Measurements from ENCODE around the gene AOPEP.

The AOPEP gene

DNA sequence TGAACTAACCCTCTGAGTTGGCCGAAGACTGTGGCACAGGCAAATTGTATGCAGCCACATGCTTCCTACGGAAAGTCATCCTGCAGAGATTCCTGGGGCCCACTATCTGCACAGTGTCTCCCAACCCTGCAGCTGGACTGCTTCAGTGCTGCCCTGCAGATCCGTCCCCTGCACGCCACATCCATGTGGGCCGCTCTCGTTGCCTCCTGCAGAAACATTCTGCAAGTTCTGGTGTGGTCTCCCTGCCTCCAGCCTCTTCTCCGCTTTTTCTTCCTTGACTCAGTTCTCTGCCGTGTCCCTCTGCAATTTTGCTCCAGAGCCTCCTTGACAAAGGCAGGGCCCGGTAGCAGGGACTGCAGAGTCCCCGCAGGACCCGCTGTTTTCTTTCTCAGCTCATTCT, 249.0 kb downstream of the AOPEP start:
- DNase-seq, result no peak

DNA sequence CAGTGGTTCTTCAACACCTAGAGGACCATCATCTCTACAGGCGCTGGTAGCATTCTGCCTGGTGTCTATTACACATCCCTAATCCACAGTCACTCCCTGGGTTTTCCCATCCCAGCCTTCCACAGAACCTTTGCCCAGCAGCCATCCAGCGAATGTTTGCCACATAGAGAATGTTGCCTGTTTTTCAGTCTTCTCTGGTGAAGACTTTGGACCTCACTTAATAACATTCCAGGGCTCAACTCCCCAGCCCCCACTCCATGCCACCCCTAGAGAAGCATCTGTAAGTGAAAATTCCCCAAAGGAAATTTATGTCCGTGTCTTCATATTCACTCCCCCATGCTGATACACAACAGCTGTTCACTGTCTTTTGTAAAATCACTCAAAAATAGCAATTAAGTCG, 249.6 kb downstream of the AOPEP start:
- DNase-seq, result no peak

DNA sequence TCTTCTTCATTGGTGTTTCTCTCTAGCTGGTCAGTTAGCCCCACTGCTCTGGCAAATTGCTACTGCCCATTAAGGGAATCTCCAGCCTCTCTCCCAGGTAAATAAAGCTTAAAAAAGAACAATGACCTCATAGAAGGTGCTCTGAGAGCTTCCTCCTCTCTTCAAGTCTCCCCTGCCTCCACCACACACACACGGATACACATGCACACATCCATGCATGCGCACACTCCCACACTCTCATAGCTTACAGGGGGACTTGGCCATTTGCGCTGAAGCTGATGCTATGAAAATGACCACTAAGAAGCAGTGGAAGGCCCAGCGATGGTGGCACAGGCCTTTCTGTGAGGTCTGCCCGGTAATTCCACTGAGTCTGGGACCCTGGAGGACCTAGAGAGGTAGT, 250.9 kb downstream of the AOPEP start:
- no peak for DNase-seq

DNA sequence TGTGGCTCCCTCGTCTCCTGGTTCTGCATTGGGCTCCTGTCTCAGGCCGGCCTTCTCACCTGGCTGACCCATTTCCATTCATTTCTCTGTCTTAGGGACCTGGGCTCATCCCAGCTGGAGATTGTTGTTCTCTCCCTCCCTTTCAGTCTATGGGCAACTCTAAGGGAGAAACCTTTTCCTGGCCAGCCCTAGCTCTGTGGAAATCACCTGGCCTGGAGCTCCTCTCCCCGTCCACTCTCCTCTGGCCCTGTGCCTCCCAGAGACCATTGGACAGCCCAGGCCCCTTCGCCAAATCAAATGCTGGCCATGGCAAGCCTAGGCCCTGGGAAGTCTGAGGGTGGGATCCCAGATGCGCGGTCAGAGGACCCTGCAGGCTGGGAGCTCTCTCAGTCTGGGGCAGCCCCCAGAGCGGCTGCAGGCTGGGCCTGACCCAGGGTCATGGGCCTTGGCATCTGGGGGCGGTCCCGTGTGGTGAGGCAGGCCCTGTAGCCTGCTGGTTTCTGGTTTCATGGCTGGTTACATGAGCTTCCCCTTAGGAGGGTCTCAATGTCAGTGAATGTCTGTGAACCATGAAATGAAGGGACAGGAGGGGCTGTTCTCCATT, 253.5 kb downstream of the AOPEP start:
- no peak for DNase-seq

DNA sequence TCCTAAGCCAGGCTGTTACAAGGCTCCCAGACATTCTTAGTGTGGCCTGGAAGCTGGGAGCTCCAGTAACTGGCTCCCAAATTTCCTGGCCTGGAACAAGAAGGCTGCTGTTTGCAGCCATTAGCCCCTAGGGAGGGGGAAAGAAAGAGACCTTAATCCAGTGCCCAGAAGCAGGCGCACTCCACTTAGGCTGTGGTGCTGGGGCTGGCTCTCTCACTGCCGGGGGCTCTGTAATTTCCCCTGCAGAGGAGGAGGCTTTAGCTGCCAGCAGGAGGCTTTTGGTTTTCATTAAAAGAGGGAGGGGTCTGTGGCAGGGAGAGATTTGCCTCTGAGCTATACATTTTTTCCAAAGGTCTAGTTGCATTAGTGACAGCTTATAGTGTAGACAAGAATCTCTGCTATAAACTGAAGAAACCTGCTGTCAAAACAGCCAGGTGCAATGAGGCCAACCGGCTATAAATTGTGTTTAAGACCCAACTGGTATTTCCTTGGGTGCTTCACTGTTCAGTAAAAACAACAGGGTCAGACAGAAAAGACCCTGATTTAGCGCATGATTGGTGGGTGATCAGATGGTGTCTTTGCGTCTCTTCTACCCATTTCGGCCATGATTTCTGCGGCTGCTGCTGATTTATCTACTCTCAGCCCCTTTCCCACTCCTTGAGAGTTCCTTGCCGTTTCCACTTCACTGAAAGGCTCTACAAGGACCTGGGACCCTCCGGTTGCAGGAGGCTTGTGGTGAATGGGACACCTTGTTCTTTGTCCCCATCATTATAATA, 254.6 kb downstream of the AOPEP start:
- DNase-seq, result no peak

DNA sequence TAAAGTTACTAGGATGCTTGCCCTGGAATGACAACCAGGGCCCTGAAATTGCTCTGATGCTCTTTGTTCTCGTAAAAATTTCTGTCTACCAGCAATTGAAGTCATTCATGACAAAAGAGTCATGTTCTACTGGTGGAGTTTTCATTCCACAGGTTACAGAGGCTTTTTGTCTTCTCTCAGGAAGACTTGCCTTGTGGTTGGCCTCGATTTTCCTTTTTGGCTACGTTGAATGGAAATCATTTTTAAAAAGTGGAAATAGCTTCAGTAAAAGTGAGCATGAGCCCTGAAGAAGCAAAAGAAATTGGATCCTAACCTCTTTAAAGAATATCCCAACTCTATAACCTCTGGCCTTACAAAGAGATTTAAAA, 255.2 kb downstream of the AOPEP start:
- DNase-seq, result no peak

DNA sequence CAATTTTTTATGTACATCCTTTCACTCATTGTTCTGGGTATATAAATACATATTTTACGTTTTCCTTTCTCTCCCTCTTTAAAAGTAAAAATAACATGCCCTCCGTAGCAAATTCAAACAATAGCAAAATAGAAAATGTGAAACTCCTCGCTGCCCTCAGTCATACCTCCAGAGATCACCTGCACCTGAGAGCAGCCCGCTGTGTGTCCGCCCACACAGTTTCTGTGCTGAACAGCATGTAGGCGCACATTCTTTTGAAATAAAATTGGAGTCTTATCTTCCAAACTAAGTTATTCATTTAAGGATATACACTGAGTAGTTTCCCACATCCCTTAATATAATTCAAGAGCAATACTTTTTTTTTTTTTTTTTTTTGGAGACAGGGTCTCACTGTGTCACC, 255.7 kb downstream of the AOPEP start:
- no peak for DNase-seq

DNA sequence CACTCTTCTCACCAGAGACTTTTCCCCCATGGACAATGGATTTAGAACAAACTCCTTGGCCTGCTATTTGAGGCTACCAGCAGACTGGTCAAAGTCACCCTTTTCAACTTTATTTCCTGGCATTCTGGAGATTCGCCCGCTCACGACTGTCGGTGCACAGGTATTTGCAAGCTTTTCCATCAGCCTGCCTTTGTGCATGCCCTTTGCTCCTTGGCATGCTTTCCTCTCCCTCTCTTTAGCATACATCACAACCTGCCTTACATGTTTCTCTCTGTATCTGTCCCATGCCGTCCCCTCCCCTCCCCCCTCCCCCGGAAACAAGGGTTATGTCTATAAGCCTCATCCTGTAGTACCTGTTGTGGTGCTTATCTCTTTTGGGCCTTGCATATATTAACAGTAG, 257.1 kb downstream of the AOPEP start:
- no peak for DNase-seq

DNA sequence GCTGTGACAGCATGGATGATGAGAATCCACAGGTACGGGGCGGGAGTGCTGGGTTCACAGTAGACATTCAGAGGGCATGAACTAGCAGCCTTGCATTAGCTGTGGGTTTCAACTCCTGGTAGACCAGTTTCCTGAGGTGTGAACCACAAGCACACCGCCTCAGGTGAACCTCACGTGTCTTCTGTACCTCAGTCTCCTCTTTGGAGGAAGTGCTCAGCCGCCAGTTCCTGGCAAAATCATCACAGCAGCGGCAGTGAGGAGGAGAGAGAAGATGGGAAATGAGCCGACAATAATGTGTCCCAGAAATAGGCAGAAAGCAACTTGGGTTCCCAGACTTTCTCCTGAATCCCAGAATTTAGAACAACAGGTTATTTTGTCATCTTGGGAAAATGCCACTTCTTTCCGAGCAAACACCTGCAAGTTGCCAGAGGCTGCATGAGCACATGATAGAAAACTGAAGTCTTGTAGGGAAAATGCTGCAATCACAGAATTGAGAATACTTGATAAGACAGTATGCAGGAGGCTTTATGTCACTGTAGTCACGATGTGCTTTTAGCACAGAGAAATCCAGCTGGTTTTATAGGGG, 258.5 kb downstream of the AOPEP start:
- DNase-seq, result no peak

DNA sequence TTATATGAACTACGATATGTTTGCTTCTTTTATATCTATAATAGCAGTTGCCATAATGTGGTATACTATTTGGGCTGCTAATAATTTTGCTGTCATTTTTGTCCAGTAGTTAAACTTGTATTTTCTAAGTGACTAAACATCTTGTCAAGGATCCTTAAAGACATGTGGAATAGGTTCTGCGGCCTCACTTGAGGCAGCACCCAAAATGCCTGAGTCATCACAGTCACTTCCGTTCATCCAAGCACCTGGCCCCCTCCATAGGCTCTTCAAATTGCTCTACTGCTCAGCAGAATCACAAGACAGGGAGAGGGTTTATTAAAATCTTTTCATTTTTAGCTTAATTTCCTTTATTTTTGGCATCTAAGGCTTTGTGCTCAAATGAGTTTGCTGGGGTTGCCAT, 259.1 kb downstream of the AOPEP start:
- DNase-seq, result no peak

DNA sequence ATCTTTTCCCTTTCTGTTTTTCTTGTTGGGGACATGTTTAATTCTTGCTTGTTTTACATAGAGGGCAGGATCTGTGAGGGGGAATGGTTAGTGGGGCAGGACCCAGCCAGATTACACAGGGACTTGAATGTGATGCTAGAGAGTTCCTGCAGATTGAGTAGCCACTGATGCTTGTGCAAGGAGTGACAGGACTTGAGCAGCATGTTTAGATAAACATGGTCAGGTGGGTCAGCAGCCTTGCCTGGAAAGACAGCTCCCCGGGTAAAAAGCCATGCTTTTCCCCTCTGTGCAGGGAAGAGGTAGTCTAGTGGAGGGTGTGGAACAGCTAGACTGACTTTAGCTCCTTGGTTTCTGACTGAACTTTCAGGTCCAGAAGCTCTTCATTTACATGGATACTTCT, 261.2 kb downstream of the AOPEP start:
- DNase-seq, result no peak

DNA sequence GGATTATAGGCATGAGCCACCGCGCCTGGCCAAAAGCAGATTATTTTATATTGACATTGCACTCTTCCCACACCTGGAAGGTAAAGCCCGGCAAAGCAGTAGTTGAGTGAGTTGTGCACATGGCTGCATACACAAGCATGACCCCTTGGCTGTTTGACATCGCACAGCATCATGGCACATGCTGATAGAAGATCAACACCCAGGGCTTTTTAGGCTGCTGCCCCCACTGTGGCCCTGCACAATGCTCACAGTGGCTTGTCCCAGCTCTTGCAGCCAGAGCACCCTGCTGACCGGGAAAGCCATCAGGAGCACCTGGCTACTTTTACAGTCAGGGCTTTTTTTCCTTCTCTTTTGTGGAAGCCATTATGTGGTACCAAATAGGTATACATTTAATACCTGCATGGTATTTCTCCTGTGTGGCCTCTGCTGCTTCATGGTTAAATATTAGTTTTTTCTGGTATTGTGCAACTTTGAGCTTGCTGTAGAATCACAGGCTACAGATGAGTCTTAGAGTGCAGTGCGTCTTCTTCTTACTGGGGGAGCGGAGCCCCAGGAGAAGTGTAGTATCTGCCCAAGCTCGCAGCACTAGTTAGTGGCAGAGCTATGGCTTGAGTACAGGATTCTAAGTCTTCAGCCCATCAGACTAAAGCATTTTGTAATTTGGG, 264.5 kb downstream of the AOPEP start:
- no peak for DNase-seq

DNA sequence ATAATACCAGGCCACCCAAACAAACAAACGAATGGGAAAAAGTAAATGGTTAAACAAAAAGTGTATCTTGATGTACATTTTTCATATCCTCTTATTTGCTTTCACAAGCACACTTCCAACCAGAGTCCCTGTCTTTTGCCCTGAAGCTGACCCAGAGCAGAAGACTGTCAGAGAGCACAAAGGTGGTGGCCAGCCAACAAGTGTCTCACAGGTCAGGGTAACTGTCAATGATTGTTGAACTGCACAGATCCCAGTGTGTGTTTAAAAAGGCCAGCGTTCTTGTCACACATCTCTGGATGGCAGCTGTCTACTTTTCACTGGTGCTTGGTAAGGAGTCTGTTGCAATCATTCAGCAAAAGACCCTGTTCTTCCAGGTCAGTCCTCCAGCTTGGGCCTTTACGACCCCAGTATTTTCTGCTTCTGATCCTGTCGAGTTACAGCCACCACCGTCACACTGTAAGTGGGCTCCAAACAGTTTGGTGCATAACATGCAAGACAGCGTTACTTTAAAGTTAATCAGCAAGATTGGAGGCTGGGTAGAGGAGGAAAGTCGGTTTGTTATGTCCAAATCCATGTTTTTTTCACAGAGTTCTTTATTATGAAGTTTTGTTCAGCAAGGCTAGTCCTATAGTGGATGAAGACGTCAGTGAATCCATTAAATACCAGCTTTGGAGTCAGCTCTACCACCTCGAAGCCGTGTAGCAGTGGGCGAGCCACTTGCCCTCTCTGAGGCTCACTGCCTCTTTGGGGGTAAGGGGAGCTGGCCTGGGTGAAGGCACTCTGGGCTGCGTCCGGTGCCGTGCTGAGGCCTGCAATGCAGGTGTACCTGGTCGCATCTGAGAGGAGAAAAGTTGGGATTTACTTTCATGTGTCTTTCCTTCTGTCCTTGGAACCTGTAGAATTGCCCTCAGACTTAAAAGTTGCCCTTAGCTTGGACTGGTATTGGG, 265.7 kb downstream of the AOPEP start:
- no peak for DNase-seq

DNA sequence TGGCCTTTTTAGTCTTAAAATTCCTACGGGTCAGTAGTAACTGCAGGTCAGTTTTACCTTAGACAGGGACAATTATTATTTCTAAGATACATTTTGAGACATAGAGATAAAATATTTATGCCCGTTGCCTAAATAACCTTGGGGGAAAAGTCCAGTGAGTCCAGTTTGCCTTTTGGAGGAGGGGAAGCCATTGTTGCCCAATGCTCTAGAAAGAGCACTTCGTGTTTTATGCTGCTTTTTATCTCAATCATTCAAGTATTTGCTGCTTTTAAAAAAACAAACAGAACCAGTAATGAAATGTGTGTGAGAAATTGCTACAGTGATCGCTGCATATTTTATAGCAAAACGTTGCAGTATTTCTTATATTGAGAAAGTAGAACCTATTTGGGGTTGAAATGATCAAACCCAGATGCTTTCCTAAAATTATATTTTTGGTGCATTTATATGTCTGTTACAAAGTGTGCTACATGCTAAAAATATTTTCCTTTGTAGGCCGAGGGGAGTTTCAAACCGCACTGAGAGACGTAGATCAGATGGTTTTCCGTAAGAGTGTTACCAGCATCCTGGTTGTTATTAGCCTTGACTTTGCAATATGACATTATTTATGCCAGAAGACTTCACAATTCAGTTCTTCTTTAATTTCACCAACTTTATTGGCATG, 266.8 kb downstream of the AOPEP start:
- DNase-seq, result no peak

DNA sequence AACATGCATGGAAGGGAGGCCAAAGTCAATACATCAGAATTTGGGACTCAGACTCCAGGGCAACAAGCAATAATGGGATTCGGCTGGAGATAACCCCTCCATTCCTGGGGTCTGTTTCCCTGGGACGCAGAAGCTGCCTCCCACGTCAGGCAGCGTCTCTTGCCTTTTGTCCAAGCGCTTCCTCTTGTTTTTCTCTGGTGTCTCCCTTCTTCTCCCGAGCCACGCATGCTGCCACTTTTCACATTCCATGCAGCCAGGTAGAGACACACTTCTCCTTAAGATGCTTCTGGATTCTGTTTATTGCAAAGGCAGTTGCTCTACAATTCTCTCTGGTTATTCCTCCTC, 267.3 kb downstream of the AOPEP start:
- no peak for DNase-seq

DNA sequence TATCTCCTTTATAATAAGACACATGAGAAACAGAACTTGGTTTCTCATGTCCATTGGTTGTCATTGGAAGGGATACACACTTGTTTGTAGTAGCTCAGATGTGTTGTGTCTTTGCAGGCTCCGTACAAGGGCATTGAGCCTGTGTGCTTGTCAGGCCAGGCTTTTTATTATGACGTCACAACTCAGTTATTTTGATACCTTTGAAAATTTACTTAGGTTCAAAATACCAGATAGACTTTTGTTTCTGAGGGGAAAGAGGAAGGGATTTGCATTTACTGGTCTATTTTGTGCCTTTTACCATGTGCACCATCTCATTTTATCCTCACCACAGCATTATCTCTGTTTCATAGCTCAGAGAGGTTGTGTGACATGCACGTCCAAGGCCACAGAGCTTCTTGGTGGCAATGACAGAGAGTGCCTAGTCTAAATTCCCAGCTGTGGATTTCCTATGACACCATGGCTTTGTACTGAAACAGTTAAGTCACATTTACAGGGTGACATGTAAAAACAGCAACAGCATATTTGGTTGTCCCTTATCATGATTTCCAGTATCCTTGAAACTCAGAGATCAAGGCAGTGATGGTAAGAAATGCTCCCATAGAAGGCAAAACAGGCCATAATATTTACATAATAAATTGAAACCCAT, 268.7 kb downstream of the AOPEP start:
- DNase-seq, result no peak

DNA sequence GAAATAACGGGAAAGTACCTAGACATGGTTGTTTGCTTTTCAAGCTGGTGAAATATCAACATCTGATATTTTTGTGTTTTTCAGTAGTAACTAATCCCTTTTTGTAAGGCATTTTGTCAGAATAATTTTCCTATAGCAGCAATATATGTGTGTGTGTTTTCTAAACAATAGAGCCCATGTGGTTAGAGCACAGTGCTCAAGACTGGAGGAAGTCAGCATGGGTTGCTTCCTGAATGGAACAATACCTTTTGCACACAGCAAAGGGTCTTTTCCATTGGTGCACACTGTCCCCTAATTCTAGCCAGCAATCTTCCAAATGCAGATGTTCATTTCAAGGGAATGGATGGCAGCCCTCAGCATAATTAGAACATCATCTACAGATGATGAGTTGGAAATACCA, 270.1 kb downstream of the AOPEP start:
- no peak for DNase-seq

DNA sequence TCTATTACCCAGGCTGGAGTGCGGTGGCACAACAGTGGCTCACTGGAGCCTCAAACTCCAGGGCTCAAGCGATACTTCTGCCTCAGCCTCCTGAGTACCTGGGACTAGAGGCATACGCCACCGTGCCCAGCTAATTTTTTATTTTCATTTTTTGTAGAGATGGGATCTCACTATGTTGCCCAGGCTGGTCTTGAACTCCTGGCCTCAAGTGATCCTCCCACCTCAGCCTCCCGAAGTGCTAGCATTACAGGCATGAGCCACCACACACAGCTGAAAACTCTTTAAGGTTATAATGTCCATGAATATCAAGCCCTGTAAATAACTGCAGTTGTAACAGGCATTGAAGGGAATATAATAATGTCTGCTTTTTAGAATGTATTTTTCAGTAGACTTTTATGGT, 271.2 kb downstream of the AOPEP start:
- DNase-seq, result no peak

DNA sequence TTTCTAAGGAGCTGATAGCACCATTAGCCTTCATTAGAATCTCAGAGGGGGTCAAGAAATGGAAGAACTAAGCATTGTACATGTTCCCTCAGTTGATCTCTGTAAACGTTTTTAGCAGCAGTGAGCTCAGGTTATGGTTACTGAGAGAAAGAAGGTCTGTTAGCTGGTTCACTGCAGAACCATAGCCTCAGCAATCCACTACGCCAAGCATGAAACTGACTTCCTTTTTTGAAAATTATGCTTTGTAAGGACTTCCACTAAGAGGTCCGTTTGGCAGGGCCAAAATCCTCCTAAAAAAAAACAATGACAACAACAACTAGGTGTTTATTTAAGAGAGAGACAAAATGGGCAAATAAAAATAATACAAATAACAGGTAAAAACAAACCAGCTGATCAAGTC, 273.3 kb downstream of the AOPEP start:
- no peak for DNase-seq

DNA sequence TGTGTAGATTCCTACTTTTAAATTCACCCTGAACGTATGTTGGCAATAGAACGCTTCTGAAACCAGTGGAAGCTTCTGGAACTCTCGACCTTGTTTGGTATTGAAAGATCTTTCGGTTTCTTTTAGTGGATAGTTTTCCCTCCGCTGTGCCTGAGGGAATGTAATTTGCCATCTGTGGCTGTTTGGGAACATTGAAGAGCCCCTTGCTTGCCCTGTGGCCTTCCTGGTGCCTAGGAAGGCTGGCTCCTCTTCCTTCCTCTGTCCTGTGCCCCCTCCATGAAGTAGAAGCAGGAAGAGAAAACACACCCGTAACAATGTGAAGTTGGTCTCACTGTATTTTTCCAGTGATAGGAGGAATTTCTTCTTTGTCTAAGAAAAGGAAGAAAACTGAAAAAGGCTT, 274.3 kb downstream of the AOPEP start:
- DNase-seq, result no peak

DNA sequence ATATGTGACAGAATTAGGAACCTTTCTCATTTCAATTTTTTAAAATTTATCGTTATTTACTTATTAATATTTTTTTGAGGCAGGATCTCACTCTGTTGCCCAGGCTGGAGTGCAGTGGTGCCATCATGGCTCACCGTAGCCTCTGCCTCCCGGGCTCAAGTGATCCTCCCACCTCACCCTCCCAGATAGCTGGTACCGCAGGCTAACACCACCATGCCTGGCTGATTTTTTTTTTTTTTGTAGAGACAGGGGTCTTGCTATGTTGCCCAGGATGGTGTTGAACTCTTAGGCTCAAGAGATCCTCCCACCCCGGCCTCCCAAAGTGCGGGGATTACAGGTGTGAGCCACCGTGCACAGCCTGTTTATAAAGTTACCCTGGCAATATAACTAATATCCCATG, 275.2 kb downstream of the AOPEP start:
- DNase-seq, result no peak

Measured in stimulated activated CD4-positive, alpha-beta T cell treated with anti-CD3 and anti-CD28 coated beads, Interleukin-4, amount 100 ng/mL, for 24 hours (primary cell).